ENCODE data around the gene C1QTNF7. TPM values are rescaled to one million over a fixed set of nuclear protein-coding genes. Genes with fewer than 3 reads are reported as not detected.

The C1QTNF7 gene
- total and polyA plus RNA-seq, 2 of the 13 experiments (the other 11 are each of a cell fraction or from before 2014, with no cell fraction given) = not detected

GRCh38 chr4:15479089-15479912, 51.5 kb downstream of the C1QTNF7 start (continued):
- TF ChIP-seq ZNF333 (CRISPR knock-in tag; IDR thresholded peaks at IDR 0.05; ENCODE audit: borderline replicate concordance) (no peak), ZNF136 (CRISPR knock-in tag; IDR thresholded peaks at IDR 0.05; ENCODE audit: low read depth) (no peak), U2AF1 (optimal IDR thresholded peaks at IDR 0.05; ENCODE audit: low read depth, low read length) (no peak), MBNL3 (CRISPR knock-in tag; conservative IDR thresholded peaks at IDR 0.05) (no peak), TFE3 (CRISPR knock-in tag; IDR thresholded peaks at IDR 0.05) (peak; percentile 88), ZBTB44 (CRISPR knock-in tag; IDR thresholded peaks at IDR 0.05) (no peak), ZNF816 (CRISPR knock-in tag; IDR thresholded peaks at IDR 0.05; ENCODE audit: borderline replicate concordance) (no peak), AHR (CRISPR knock-in tag; IDR thresholded peaks at IDR 0.05) (no peak), ZFX (CRISPR knock-in tag; IDR thresholded peaks at IDR 0.05; ENCODE audit: low read depth) (no peak), KAT7 (CRISPR knock-in tag; IDR thresholded peaks at IDR 0.05; ENCODE audit: borderline replicate concordance) (0 out of 2 replicates have a peak, but pooled peaks have one; percentile 9), KDM2A (CRISPR knock-in tag; IDR thresholded peaks at IDR 0.05; ENCODE audit: borderline replicate concordance, low read depth) (peak; percentile 34; the same call in 1 of the 2 replicates), UBTF (CRISPR knock-in tag; IDR thresholded peaks at IDR 0.05) (peak; percentile 25; the same call in 1 of the 2 replicates), ZNF180 (CRISPR knock-in tag; IDR thresholded peaks at IDR 0.05; ENCODE audit: borderline replicate concordance, low read depth) (no peak), SMARCC2 (IDR thresholded peaks at IDR 0.05) (no peak), EHMT2 (IDR thresholded peaks at IDR 0.05; ENCODE audit: borderline replicate concordance, low read depth, low read length) (peak; percentile 63; the same call in 1 of the 2 replicates), ZNF124 (CRISPR knock-in tag; IDR thresholded peaks at IDR 0.05) (no peak), ATF3 (CRISPR knock-in tag; IDR thresholded peaks at IDR 0.05) (no peak), ZNF430 (CRISPR knock-in tag; IDR thresholded peaks at IDR 0.05) (no peak), WIZ (CRISPR knock-in tag; IDR thresholded peaks at IDR 0.05) (peak; percentile 82), CHCHD3 (CRISPR knock-in tag; IDR thresholded peaks at IDR 0.05) (no peak), RFX1 (IDR thresholded peaks at IDR 0.05) (no peak), RBM22 (optimal IDR thresholded peaks at IDR 0.05; ENCODE audit: low read length) (no peak), ZNF83 (CRISPR knock-in tag; IDR thresholded peaks at IDR 0.05; ENCODE audit: borderline replicate concordance) (no peak), ZNF784 (CRISPR knock-in tag; IDR thresholded peaks at IDR 0.05; ENCODE audit: borderline replicate concordance) (peak; percentile 78; the same call in 1 of the 2 replicates)
